ENCODE data around the gene MDM4. TPM values are rescaled to one million over a fixed set of nuclear protein-coding genes. Genes with fewer than 3 reads are reported as not detected.
"Not testable (repeated sequence)": the region's sequence is repeated elsewhere in the genome, so short reads cannot be mapped to it uniquely, and the experiment has no call there.

MDM4 gene
- total and polyA plus RNA-seq, 4 donors, result 4.8 to 141 (median 57.7) TPM

- no peak for ATAC-seq (ENCODE audit: low FRiP score)
These were observed 52.5 kb downstream of the MDM4 start for GRCh38 chr1:204568576-204569315.

GRCh38 chr1:204569478-204569877, 53.3 kb downstream of the MDM4 start:
- ATAC-seq (ENCODE audit: low FRiP score), result no peak
- no peaks in the 10 kb centered on the region for H3K9me3 ChIP-seq (ENCODE audit: control insufficient read depth, low read length)
- H3K4me3 ChIP-seq (ENCODE audit: low read length in 2 of 2), result no peak overlapping the region
- no peak for DNase-seq
- no peaks in the 10 kb centered on the region for H3K4me1 ChIP-seq (ENCODE audit: control insufficient read depth in 1 of 2, insufficient read depth in 2 of 2, low read length in 2 of 2)
- no peak overlapping the region for H3K27ac ChIP-seq (ENCODE audit: low read depth in 1 of 2, low read length in 2 of 2)
- no peaks in the 10 kb centered on the region for H3K36me3 ChIP-seq (ENCODE audit: control insufficient read depth in 1 of 2, insufficient read depth in 2 of 2, low read length in 1 of 2)
- WGBS, 2 donors, result 84 to 85% methylated on average over 5 of the region's 5 CpGs
- intact Hi-C loops (cut with DNase I), result loop anchor here (5.0 kb wide), 2 partner anchors 193 to 238 kb away; no protein-coding TSS in a partner anchor
- no peaks in the 10 kb centered on the region for H3K27me3 ChIP-seq (ENCODE audit: control insufficient read depth in 1 of 2, insufficient read depth in 2 of 2, low read length in 1 of 2)

More at GRCh38 chr1:204568576-204569315, 52.5 kb downstream of the MDM4 start:
- no peak for DNase-seq
- Histone ChIP-seq H3K27me3 (ENCODE audit: control insufficient read depth in 1 of 2, insufficient read depth in 2 of 2, low read length in 1 of 2) (no peaks in the 10 kb centered on the region), H3K27ac (ENCODE audit: low read depth in 1 of 2, low read length in 2 of 2) (no peak overlapping the region), H3K36me3 (ENCODE audit: control insufficient read depth in 1 of 2, insufficient read depth in 2 of 2, low read length in 1 of 2) (no peaks in the 10 kb centered on the region), H3K9me3 (ENCODE audit: control insufficient read depth, low read length) (no peaks in the 10 kb centered on the region), H3K4me1 (ENCODE audit: control insufficient read depth in 1 of 2, insufficient read depth in 2 of 2, low read length in 2 of 2) (no peaks in the 10 kb centered on the region), H3K4me3 (ENCODE audit: low read length in 2 of 2) (no peak overlapping the region)
- WGBS, 2 donors, result 78 to 81% methylated on average over 9 of the region's 9 CpGs
- intact Hi-C loops (cut with DNase I), result loop anchor here (5.0 kb wide), 2 partner anchors 194 to 239 kb away; no protein-coding TSS in a partner anchor

- H3K4me1 ChIP-seq (ENCODE audit: control insufficient read depth in 1 of 2, insufficient read depth in 2 of 2, low read length in 2 of 2); H3K27ac ChIP-seq (ENCODE audit: low read depth in 1 of 2, low read length in 2 of 2); DNase-seq; H3K27me3 ChIP-seq (ENCODE audit: control insufficient read depth in 1 of 2, insufficient read depth in 2 of 2, low read length in 1 of 2); H3K36me3 ChIP-seq (ENCODE audit: control insufficient read depth in 1 of 2, insufficient read depth in 2 of 2, low read length in 1 of 2); H3K9me3 ChIP-seq (ENCODE audit: control insufficient read depth, low read length); intact Hi-C loops (cut with DNase I); ATAC-seq (ENCODE audit: low FRiP score); H3K4me3 ChIP-seq (ENCODE audit: low read length in 2 of 2): not testable (repeated sequence)
- WGBS, 2 donors, result 76 to 77% methylated on average over 3 of the region's 3 CpGs
These were observed 53.8 kb downstream of the MDM4 start for GRCh38 chr1:204570021-204570420.

GRCh38 chr1:204571128-204571527, 54.9 kb downstream of the MDM4 start:
- 93 to 96% methylated on average over 2 of the region's 2 CpGs for WGBS, 2 donors

GRCh38 chr1:204571631-204572030, 55.4 kb downstream of the MDM4 start:
- H3K4me3 ChIP-seq (ENCODE audit: low read length in 2 of 2), result no peak overlapping the region
- intact Hi-C loops (cut with DNase I), result no loop called here

More at GRCh38 chr1:204571128-204571527, 54.9 kb downstream of the MDM4 start:
- no peak overlapping the region for H3K27ac ChIP-seq (ENCODE audit: low read depth in 1 of 2, low read length in 2 of 2)
- H3K9me3 ChIP-seq (ENCODE audit: control insufficient read depth, low read length), result no peaks in the 10 kb centered on the region
- H3K4me3 ChIP-seq (ENCODE audit: low read length in 2 of 2), result no peak overlapping the region
- H3K36me3 ChIP-seq (ENCODE audit: control insufficient read depth in 1 of 2, insufficient read depth in 2 of 2, low read length in 1 of 2), result no peaks in the 10 kb centered on the region
- DNase-seq (no peak), ATAC-seq (ENCODE audit: low FRiP score) (no peak)
- H3K4me1 ChIP-seq (ENCODE audit: control insufficient read depth in 1 of 2, insufficient read depth in 2 of 2, low read length in 2 of 2), result no peaks in the 10 kb centered on the region
- no peaks in the 10 kb centered on the region for H3K27me3 ChIP-seq (ENCODE audit: control insufficient read depth in 1 of 2, insufficient read depth in 2 of 2, low read length in 1 of 2)
- intact Hi-C loops (cut with DNase I), result no loop called here

GRCh38 chr1:204572923-204573922, 57.0 kb downstream of the MDM4 start:
- intact Hi-C loops (cut with DNase I), result no loop called here
- Histone ChIP-seq H3K36me3 (ENCODE audit: control insufficient read depth in 1 of 2, insufficient read depth in 2 of 2, low read length in 1 of 2) (no peaks in the 10 kb centered on the region), H3K4me3 (ENCODE audit: low read length in 2 of 2) (no peak overlapping the region), H3K9me3 (ENCODE audit: control insufficient read depth, low read length) (no peaks in the 10 kb centered on the region), H3K27me3 (ENCODE audit: control insufficient read depth in 1 of 2, insufficient read depth in 2 of 2, low read length in 1 of 2) (no peaks in the 10 kb centered on the region), H3K4me1 (ENCODE audit: control insufficient read depth in 1 of 2, insufficient read depth in 2 of 2, low read length in 2 of 2) (no peaks in the 10 kb centered on the region), H3K27ac (ENCODE audit: low read depth in 1 of 2, low read length in 2 of 2) (no peak overlapping the region)
- no peak for DNase-seq
- WGBS, 2 donors, result 85 to 87% methylated on average over 8 of the region's 8 CpGs
- no peak for ATAC-seq (ENCODE audit: low FRiP score)

More at GRCh38 chr1:204571631-204572030, 55.4 kb downstream of the MDM4 start:
- Histone ChIP-seq H3K9me3 (ENCODE audit: control insufficient read depth, low read length) (no peaks in the 10 kb centered on the region), H3K36me3 (ENCODE audit: control insufficient read depth in 1 of 2, insufficient read depth in 2 of 2, low read length in 1 of 2) (no peaks in the 10 kb centered on the region), H3K27me3 (ENCODE audit: control insufficient read depth in 1 of 2, insufficient read depth in 2 of 2, low read length in 1 of 2) (no peaks in the 10 kb centered on the region), H3K4me1 (ENCODE audit: control insufficient read depth in 1 of 2, insufficient read depth in 2 of 2, low read length in 2 of 2) (no peaks in the 10 kb centered on the region), H3K27ac (ENCODE audit: low read depth in 1 of 2, low read length in 2 of 2) (no peak overlapping the region)
- ATAC-seq (ENCODE audit: low FRiP score), result no peak
- WGBS, 2 donors, result 91 to 93% methylated on average over 4 of the region's 4 CpGs
- no peak for DNase-seq

GRCh38 chr1:204574016-204574864, 58.0 kb downstream of the MDM4 start:
- Histone ChIP-seq H3K36me3 (ENCODE audit: control insufficient read depth in 1 of 2, insufficient read depth in 2 of 2, low read length in 1 of 2) (no peaks in the 10 kb centered on the region), H3K27ac (ENCODE audit: low read depth in 1 of 2, low read length in 2 of 2) (no peak overlapping the region), H3K4me1 (ENCODE audit: control insufficient read depth in 1 of 2, insufficient read depth in 2 of 2, low read length in 2 of 2) (no peaks in the 10 kb centered on the region), H3K9me3 (ENCODE audit: control insufficient read depth, low read length) (no peaks in the 10 kb centered on the region), H3K27me3 (ENCODE audit: control insufficient read depth in 1 of 2, insufficient read depth in 2 of 2, low read length in 1 of 2) (no peaks in the 10 kb centered on the region), H3K4me3 (ENCODE audit: low read length in 2 of 2) (no peak overlapping the region)
- ATAC-seq (ENCODE audit: low FRiP score), result no peak
- DNase-seq, result no peak
- intact Hi-C loops (cut with DNase I), result no loop called here
- 75 to 84% methylated on average over 8 of the region's 8 CpGs for WGBS, 2 donors

GRCh38 chr1:204574865-204575163, 58.6 kb downstream of the MDM4 start:
- no peaks in the 10 kb centered on the region for H3K9me3 ChIP-seq (ENCODE audit: control insufficient read depth, low read length)
- WGBS, 2 donors, result 45 to 66% methylated on average over 3 of the region's 3 CpGs

More at GRCh38 chr1:204574865-204575163, 58.6 kb downstream of the MDM4 start:
- intact Hi-C loops (cut with DNase I), result no loop called here
- ATAC-seq (ENCODE audit: low FRiP score), result no peak
- no peak overlapping the region for H3K4me3 ChIP-seq (ENCODE audit: low read length in 2 of 2)
- H3K4me1 ChIP-seq (ENCODE audit: control insufficient read depth in 1 of 2, insufficient read depth in 2 of 2, low read length in 2 of 2), result no peaks in the 10 kb centered on the region
- no peak for DNase-seq
- H3K36me3 ChIP-seq (ENCODE audit: control insufficient read depth in 1 of 2, insufficient read depth in 2 of 2, low read length in 1 of 2), result no peaks in the 10 kb centered on the region
- H3K27ac ChIP-seq (ENCODE audit: low read depth in 1 of 2, low read length in 2 of 2), result no peak overlapping the region
- H3K27me3 ChIP-seq (ENCODE audit: control insufficient read depth in 1 of 2, insufficient read depth in 2 of 2, low read length in 1 of 2), result no peaks in the 10 kb centered on the region

Measured in aorta (tissue), 5 donors.